ENCODE results near the gene ENTPD2. TPM values are rescaled to one million over a fixed set of nuclear protein-coding genes. Genes with fewer than 3 reads are reported as not detected.

ENTPD2 gene
- total and polyA plus RNA-seq, 9 of the 15 experiments (the other 6 are each of a cell fraction or from before 2014, with no cell fraction given), result 0.04 to 0.60 (median 0.14) TPM; not detected in 4

GRCh38 chr9:137030538-137031527 lies 23.0 kb downstream of the ENTPD2 start:
- peak overlapping the region in 1 of 2 experiments; percentile 13; a peak in 1 of 4 replicates for H3K9ac ChIP-seq (ENCODE audit: insufficient read depth in 1 of 2, low read depth in 2 of 2, low read length in 2 of 2)
- FAIRE-seq (no peak), ATAC-seq (no peak), DNase-seq (ENCODE audit: extremely low read depth in 1 of 4, low spot score in 3 of 4) (no peak)
- no TSS peak for BruUV-seq (replicated peaks)
- H3K4me3 ChIP-seq, result no peak overlapping the region
- H3K9me3 ChIP-seq (replicated peaks; ENCODE audit: control insufficient read depth, insufficient read depth, low read depth, low read length), result no peaks in the 10 kb centered on the region
- H2AFZ ChIP-seq (ENCODE audit: low read depth, low read length), result no peak overlapping the region
- intact Hi-C loops (cut with micrococcal nuclease), result no loop called here
- peaks cover 9 to 85% of the 10 kb centered on the region in 2 experiments; a peak in 4 of 5 replicates for H3K4me1 ChIP-seq (replicated peaks in 1 of 2; ENCODE audit: control insufficient read depth in 2 of 2, insufficient read depth in 2 of 2, low read length in 2 of 2)
- in situ Hi-C loops (cut with MboI), result no loop called here
- H3K4me2 ChIP-seq (ENCODE audit: insufficient read depth, low read length), result no peak overlapping the region
- POLR2A ChIA-PET, result interaction anchor here (0.7 kb wide), 1 partner anchor 122 kb away, joined by 3 read pairs; no protein-coding TSS in a partner anchor
- 57% methylated on average over 62 of the region's 65 CpGs for WGBS (ENCODE audit: insufficient coverage, low coverage, missing lambda C conversion rate)
- no peak for TF ChIP-seq BRF1 (IDR thresholded peaks at IDR 0.05; ENCODE audit: borderline replicate concordance, extremely low read depth, insufficient read length)
- peak; percentile 53 for TF ChIP-seq HNRNPL (IDR thresholded peaks at IDR 0.05; ENCODE audit: low read depth, low read length)
- TF ChIP-seq ZFP36 (IDR thresholded peaks at IDR 0.05; ENCODE audit: low read depth, low read length, partially characterized antibody), result no peak
- TF ChIP-seq NFIC (IDR thresholded peaks at IDR 0.05), result peak; percentile 87
- CTCF ChIA-PET (ENCODE audit: low intra/inter-chr PET ratio), result interaction anchor here (0.6 to 1.0 kb wide), 2 partner anchors 15 to 30 kb away, joined by 3 to 5 read pairs; partner anchors contain the start of gene NPDC1
- no peak overlapping the region for H3K27ac ChIP-seq (ENCODE audit: extremely low read depth, low read depth, low read length)
- no peaks in the 10 kb centered on the region for H4K20me1 ChIP-seq (replicated peaks; ENCODE audit: control insufficient read depth, insufficient read depth, low read length)
- H3K79me2 ChIP-seq (ENCODE audit: control insufficient read depth, insufficient read depth, low read length), result peaks cover 3% of the 10 kb centered on the region; the same call in 1 of the 3 replicates
- H3K9me1 ChIP-seq (ENCODE audit: control insufficient read depth, insufficient read depth, low read length), result no peaks in the 10 kb centered on the region
- no peaks in the 10 kb centered on the region for H3K27me3 ChIP-seq (ENCODE audit: control insufficient read depth in 2 of 2, insufficient read depth in 2 of 2, low read length in 2 of 2)
- no peaks in the 10 kb centered on the region for H3K36me3 ChIP-seq (ENCODE audit: control insufficient read depth, insufficient read depth, low read length)

All from K562 (cell line).